Measurements from ENCODE around the gene HLA-DPB1.

DNA sequence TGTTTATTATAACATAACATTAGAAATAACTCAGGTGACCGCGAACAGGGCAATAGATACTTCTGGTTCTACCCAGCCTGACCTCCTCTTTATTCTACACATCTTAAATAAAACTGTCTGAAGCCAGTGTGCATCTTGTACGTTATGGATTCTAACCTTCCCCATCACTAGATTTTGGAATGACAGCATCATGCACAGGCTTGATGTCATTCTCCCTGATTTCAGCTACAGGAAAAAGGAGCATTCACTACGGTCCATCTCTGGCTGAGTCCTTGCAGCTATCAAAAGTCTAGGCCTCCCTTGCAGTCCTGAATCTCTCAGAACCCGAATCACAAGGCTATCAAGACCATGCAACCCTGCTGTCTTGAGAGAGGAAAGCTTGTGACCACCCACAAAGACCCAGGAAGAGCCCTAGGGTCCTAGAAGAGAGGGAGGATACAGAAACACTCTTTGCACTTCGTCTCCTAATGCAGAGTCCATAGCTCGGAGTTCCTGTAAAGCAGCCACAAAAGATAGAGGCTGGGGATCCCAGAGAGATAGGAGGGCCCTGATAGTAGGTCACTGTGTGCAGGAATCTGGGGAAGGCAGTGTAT is 3.2 kb upstream of the HLA-DPB1 start:
- TF ChIP-seq POLR2A (IDR thresholded peaks at IDR 0.05) = no peak
- TF ChIP-seq, protein P1, sequence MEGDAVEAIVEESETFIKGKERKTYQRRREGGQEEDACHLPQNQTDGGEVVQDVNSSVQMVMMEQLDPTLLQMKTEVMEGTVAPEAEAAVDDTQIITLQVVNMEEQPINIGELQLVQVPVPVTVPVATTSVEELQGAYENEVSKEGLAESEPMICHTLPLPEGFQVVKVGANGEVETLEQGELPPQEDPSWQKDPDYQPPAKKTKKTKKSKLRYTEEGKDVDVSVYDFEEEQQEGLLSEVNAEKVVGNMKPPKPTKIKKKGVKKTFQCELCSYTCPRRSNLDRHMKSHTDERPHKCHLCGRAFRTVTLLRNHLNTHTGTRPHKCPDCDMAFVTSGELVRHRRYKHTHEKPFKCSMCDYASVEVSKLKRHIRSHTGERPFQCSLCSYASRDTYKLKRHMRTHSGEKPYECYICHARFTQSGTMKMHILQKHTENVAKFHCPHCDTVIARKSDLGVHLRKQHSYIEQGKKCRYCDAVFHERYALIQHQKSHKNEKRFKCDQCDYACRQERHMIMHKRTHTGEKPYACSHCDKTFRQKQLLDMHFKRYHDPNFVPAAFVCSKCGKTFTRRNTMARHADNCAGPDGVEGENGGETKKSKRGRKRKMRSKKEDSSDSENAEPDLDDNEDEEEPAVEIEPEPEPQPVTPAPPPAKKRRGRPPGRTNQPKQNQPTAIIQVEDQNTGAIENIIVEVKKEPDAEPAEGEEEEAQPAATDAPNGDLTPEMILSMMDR (IDR thresholded peaks at IDR 0.05) = no peak
